GM18861 (cell line): Measurements from ENCODE around the gene DESI1.
"Not testable (repeated sequence)": the region's sequence is repeated elsewhere in the genome, so short reads cannot be mapped to it uniquely, and the experiment has no call there.

ENCODE experiments used
- ATAC-seq: cut with Tn5 transposase; IDR thresholded peaks from one replicate; pipeline ENCODE4 v1.9.1; 2021; ENCODE audit not compliant: unreplicated experiment

DESI1 gene

DNA sequence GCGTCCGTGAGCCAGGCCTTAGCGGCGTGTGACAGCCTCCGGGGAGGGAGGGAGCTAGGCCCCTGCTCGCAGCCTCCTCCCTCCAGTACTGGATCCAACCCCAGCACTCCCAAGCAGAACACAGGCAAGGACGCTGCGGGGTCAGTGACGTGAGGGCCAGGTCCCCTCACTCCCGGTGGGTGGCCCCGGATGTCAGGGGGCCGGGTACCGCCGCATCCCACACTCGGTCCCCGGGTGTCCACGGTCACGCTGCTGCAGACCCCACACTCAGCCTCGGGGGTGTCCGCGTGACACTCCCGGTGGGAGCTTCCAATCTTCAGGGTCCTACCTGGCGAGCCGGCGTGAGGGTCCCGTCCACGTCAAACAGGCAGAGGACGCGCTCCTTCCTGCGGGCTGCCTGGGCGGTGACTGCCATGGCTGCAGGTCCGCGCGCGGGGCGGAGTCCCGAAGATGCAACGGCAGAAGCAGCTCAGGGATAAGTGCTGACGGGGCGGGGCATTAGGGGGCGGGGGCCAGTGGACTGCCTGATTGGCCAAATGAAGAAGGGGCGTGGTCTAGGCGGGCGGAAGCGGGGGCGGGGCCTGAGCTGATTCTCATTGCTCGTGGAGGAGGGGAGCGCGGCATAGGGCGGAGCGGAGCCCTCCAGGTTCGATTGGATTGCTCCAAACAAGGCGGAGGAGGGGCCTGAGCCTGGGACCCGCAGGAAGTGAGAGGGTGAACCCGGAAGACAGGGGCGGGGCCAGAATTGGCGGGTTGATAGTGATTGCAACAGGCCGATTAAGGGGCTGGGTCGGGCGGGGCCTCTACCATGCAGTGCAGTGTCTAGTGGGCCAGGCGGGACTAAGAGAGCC lies 31.2 kb downstream of the DESI1 start, which contains the start of gene PMM1:
Gene PMM1, minus strand, starts transcription at position 450 of the 851 bp plus-strand sequence. Its CDS starts 35 bp downstream, at position 415.
- ATAC-seq, result peak; percentile 82

DNA sequence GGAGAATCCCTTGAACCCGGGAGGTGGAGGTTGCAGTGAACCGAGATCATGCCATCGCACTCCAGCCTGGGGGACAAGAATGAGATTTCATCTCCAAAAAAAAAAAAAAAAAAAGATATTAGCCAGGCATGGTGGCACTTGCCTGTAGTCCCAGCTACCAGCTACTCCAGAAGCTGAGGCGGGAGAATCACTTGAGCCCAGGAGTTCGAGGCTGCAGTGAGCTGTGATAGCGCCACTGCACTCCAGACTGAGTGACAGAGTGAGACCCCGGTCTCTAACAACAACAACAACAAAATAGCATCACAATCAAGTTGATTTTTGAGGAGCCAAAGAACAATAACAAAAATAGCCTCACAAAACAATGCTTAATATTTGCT lies 33.5 kb downstream of the DESI1 start:
- ATAC-seq, result no peak

DNA sequence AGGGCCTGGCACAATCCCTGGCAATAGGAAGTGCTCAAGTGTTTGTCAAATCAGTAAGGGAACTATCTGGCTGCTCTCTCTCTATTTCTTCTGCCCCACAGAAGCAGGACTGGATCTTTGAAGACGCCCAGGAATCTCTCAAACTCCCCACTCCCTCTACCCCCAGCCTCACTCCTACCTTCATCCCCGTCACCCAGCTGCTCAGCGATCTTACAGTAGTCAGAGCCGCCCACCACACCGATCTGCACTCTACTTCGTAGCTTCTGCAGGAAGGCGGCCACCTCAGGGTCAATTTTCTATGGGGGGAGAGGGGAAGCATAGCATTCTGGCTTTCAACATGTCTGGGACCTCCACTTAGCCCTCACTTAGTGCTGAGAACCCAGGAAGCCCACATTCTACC lies 34.9 kb downstream of the DESI1 start:
- ATAC-seq, result no peak

DNA sequence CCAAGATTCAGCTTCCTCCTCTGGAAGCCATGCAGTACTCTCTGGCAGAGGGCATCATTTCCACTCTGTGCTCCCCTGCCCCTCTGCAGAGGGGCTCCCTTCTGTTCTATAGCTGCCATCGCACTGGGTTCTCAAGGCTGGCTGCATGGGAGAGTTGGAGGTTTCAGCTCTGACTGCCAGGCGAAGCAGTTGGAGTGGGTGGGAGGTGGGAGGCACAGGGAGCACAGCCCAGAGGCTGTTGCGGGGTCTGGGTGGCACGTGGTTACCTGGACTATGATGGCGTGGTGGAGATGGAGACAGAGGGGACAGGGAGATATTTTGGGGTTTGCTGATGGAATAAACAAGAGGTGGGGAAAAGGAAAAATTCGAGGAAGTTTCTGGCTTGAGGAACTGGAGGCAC lies 36.0 kb downstream of the DESI1 start:
- ATAC-seq, result no peak

DNA sequence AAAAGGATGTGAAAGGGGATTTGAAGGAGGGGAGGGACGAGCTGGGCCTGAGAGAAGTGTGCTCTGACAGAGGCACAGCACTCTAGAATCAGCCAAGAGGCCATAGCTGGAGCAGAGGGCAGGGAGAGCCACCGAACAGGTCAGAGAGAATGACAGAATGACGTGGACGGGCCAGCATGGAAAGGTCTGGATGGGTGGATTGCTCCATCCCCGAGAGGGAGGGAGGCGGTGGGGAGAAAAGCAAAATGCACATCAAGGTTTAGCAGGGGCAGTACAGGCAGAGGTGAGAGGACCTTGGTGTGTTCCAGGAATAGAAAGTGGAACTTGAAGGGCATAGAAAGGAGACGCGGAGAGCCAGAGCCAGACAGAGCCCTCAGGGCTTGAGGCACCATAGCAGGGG lies 38.1 kb downstream of the DESI1 start:
- no peak for ATAC-seq

DNA sequence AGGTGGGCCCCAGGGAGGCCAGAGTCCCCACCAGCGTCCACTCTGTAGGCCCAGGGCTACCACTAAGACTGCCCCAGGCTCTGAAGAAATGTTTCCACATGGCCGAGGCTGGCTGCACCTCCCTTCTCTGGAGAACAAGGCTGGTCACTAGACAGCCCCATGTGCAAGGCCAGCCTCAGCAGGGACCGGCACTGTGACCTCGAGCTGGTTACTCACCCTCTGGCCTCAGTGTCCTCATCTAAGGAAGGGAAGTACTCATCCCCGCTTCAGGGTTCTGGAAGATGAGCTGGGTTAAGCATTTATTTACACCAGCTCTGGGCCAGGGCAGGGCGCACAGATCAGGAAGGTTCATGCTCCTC lies 40.9 kb downstream of the DESI1 start:
- no peak for ATAC-seq

DNA sequence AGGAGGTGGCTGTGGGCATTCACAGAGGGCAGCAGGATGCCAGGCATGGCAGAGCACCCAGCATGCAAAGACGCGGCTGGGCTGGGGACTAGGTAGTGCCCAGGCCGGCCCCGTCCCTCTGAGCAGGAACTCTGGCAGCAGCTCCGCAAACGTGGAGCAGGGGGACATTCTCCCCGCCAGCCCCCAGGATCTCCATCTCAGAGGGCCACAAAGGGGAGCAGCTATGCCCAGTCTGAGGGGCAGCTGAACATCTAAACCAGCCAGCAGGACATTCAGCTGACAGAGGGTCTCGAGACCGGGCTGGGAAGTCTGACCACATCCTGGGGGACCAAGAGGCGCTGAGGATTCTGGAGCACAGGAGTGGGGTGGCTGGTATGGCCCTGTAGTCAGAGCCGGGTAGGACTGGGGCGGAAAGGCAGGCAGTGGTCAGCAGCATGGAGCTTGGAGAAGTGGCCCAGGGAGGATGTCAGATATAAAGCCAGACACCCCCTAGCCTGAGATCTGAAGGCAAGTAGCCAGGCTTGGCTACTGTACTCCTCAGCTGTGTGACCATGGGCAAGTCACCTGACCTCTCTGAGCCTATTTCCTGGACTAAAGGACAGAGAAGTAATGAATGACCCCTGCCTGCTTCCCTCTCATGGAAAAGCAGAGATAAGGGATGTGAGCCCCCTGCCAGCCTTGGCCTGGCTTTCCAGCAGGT lies 41.4 kb downstream of the DESI1 start:
- ATAC-seq, result no peak

DNA sequence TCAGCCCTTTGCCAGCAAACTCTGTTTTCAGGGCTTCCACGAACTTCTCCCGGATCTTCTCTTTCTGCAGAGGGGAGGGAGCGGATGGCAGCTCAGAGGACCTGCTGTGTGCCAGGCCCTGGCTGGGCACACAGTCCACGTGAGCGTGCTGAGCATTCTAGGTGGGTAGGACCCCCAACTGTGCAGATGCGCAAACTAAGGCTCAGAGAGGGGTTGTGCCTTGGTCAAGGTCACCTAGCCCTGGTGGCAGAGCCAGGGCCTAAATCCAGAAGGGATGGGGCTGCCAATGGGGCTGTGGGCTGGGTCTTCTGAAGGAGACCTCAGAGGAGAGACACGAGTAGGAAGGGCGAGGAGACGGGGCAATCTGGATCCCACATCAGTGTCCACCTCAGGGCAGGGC lies 42.0 kb downstream of the DESI1 start:
- ATAC-seq, result no peak

DNA sequence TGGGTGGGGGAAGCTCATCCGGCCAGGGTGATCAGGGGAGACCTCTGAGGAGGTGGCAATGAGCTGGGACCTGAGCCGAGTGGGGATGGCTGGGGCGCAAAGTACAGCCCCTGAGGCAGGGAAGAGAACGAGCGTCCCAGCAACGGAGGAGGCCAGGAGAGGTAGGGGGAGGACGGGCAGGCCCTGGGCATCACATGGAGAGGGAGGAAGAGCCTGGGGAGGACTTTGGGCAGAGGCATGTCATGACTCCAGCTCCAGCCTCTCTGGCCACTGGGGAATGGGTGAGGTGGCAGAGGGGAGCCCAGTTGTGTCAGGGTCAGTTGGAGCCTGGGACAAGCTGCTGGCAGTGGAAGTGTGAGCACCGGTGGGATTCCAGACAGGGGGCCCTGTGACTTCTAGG lies 42.7 kb downstream of the DESI1 start:
- no peak for ATAC-seq

DNA sequence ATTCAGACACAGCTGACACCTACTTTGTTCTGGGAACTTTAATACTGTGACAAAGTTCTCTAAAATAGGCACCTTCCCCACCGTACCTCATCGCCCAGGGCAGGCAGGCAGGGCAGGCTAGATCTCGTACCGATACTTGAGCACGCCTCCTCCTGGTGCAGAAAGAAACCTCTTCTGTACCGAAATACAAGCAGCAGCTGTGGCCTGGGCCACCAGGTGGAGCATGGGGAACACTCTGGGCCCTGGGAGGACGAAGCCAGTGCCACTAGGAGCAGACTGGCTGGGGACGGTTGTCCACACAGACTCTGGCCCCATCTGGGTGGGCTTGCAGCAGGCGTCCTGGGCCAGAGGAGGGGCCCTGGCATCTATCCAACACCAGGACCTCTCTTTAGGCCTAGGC lies 44.0 kb downstream of the DESI1 start:
- ATAC-seq, result no peak

DNA sequence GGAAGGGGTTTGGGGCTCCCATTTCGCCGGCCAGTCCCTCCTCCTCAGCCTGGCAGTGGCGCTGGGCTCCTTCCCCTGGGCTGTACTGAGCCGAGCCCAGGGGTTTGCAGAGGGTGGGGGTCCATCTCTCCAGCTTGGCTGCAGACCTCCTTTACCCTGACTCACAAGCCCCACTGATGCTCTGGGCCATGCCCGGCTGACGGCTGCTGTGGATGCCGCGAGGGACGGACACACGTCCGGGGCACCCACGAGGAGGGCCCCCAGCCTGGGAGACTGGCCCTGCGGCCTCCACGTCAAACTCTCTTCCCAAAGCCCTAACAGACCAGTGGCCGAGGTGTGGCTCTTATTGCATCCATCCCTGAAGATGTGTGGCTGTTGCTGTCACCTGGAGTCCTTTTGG lies 45.3 kb downstream of the DESI1 start:
- ATAC-seq, result no peak

DNA sequence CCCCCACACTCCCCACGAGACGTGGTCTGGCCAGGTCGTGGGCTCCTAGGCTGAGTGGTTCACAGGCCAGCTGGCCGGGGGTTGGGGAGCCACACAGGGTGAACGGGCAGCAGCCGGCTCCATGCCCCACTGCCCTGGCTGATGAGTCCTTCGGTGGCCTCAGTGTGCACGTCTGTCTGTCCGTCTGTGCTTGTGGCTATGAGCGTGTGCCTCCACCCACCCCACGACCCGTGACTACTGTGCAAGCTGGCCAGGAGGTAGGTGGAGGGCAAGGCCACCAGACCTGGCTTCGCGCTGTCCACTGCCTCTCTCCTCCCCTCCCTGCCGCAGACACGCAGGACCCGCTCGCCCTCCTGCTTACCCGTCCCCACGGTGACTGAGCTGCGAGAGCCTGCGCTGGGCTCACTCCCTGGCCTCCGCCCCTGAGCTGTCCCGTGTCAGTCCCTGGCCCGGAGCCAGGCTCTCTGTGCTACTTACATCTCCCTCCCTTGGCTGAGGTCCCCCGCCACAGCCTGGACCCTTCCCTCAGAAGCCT lies 45.9 kb downstream of the DESI1 start:
- no peak for ATAC-seq

DNA sequence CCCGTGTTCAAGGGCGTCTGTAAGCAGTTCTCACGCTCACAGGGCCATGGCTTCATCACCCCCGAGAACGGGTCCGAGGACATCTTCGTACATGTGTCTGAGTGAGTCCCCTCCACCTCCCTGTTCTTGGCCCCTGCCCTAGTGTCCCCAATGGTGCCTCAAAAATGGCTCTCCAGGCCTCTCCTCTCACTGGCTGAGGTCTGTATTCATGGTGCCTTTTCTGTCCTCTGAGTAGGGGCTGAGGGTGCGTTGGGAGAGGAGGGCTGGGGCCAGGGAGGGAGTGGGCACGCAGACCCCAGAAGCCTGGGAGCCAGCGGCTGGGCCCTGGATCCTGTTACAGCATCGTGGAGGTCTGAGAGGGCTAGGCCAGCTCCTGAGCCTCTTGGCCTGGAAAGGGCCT lies 47.2 kb downstream of the DESI1 start:
- ATAC-seq, result no peak

DNA sequence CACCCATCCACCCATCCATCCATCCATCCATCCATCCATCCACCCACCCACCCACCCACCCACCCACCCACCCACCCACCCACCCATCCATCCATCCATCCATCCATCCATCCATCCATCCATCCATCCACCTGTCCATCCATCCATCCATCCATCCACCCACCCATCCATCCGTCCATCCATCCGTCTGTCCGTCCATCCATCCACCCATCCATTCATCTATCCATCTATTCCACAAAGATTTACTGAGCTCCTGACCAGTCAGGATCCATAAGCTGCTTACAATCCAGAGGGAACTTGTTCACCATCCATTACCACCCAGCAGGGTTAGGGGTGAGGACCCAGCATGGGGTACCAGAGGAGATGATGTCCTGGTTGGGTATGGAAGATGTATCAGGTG lies 48.5 kb downstream of the DESI1 start:
- not testable (repeated sequence) for ATAC-seq

DNA sequence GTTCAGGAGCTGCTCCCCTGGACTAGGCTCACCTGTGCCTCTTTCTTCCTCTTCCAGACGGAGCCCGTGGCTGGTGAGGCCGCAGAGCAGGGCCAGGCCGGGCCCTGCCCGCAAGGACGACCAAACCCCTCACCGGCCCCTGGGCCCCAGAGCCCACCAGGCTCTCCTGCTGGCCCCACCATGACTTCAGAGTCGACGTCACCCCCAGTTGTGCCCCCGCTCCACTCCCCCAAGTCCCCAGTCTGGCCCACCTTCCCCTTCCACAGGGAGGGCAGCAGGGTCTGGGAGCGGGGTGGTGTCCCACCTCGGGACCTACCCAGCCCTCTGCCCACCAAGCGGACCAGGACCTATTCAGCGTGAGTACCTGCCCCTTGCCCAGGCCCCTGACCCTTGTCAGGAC lies 49.1 kb downstream of the DESI1 start:
- ATAC-seq, result no peak

DNA sequence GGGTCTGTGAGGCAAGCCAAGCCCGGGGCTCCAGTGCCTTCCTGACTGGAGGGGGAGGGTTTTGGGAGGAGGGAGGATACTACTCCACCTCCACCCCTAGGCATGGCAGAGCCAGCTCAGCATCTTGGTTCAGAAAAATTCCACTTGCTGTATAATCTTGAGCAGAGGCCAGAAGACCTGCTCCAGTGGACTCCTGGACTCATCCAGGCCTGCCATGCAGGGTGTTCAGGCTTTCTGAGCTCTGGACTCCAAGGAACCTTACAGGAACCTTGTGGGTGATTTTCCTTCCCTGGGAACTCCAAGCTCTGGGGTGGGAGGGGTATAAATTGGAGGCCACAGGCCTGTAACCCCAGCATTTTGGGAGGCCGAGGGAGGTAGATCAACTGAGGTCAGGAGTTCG lies 50.6 kb downstream of the DESI1 start:
- ATAC-seq, result no peak

DNA sequence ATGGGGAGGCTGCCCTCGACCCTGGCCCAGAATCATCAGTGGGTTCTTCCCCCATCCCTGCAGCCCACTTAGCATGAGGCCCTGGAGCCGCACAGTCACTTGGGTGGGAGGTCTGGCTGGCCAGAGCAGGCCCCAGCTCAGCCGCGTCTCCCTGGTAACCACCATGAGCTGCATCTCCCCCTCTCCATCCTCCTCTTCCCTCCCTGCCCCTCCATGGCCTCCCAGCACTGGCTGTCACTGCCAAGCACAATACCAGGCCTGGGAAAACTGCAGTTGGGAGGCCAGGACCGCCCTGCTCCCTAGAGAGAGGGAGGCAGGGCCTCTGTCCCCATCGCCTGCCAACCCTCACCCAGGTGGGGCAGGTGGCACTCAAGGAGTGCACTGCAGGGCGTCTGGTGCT lies 52.0 kb downstream of the DESI1 start:
- ATAC-seq, result no peak

DNA sequence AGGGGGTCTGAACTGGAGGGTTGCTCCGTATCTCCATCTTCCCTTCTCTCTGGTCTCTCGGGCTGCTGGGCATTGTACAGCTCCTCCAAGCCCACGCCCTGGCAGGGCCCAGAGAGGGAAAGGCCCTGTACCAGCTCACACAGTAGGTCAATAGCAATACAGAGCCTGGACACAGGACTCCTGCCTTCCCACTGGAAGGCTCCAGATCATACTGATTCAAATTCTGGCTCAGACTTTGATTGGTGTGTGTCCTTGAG lies 53.4 kb downstream of the DESI1 start:
- no peak for ATAC-seq

DNA sequence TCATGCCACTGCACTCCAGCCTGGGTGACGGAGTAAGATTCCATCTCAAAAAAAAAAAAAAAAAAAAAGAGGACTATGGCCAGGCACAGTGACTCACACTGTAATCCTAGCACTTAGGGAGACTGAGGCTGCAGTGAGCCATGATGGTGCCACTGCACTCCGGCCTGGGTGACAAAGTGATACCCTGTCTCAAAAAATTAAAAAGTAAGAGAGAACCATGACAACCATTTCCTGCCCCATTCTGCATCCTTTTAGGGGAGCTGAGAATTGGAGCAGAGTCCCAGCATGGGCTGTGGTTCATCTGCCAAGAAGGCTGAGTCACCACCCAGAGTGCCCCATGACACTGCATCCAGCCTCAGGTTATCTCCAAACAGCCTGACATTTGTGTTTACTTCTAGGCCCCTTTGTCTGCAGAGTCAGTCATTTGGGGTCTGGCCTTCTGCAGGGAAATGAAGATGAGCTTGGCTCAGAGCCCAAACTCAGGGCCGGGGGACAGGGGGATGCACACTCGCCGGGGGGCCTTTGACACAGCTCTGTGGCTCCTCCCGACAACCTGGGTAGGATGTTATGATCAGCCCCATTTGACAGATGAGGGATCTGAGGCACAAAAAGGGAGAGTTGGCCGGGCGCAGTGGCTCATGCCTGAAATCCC lies 55.3 kb downstream of the DESI1 start:
- ATAC-seq, result no peak

DNA sequence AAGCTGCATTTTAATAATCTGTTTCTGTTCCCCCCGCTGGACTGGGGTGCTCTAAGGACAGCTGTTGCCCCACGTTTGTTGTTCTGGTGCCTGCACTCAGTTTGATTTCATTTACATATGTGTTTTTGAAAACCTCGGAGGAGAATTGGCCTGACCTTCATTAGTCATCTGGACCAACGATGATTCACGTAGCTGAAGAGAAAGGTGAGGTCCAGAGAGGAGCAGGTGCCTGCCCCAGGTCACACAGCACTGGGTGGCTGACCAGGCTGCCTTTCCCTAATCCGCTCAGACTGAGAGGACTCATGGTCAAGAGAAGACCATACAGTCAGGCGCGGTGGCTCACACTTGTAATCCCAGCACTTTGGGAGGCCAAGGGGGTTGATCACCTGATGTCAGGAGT lies 56.3 kb downstream of the DESI1 start:
- ATAC-seq, result no peak

DNA sequence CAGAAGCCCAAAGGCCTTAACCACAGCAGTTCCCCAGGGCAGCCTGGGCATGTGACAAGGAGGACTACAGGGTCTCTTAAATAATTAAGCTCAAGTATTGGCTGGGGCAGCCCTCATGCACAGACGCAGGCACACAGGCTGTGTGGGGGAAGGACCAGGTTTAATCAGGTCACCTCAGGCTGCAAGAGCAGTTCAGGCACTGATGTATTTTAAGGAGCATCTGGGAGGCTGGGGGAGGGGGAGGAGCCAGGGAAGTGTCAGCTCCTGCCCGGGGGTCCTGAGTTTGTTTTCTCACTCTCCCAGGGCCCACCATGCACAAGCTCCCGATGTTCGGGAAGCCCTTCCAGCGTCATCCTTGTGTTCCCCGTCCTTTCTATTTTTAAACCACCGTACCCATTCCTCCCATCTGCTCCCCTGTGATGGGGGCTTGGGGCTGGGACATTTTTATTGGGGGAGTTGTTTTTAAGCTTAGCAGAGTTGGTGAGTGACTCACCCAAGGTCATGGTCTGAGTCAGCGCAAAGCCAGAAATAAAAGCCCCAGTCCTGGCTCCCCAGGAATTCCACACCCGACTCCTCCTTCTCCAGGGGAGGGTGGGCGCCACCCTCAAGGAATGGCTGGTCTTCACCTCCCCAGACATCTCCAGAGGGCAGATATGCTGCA lies 57.7 kb downstream of the DESI1 start:
- no peak for ATAC-seq

DNA sequence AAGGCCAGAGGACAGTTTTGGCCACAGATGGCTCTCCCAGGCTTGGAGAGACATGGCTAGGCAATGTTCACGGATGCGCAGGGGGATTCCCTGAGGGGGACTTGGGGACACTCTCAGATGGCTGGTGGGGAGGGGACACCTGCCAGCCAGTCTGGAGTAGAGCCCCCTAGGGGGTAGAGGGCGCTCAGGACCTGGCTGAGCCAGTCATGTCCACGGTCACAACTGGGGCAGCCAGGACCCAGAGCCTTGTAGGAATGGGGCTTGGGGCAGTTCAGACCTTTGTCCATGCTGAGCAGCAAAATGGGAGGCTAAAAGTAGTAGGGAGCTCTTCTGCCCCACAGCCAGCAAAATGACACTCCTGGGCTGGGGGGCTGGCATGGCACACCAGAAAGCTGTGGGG lies 58.4 kb downstream of the DESI1 start:
- no peak for ATAC-seq
